Choroid plexus epithelial cell (primary cell): ENCODE data around the gene ASB10.

Experiments
- DNase-seq: peaks from one replicate; pipeline ENCODE4 v3.0.0-alpha.2; 2010; ENCODE audit warnings: low read depth
- H3K4me3 ChIP-seq: 2 replicates; pipeline ENCODE4 v1.5.1; 2011; ENCODE audit warnings: low read depth, mild to moderate bottlenecking, control low read depth, low read length, moderate library complexity
- TF ChIP-seq, protein P1 (sequence below): conservative IDR thresholded peaks from 2 replicates; pipeline ENCODE4 v1.5.1; 2011; ENCODE audit warnings: low read depth, mild to moderate bottlenecking, control low read depth, inconsistent platforms, low read length, moderate library complexity

ASB10 gene

GRCh38 chr7:151204383-151205032 is 17.5 kb upstream of the ASB10 start:
- H3K4me3 ChIP-seq, result no peak overlapping the region
- DNase-seq, result no peak
- TF ChIP-seq, protein P1, sequence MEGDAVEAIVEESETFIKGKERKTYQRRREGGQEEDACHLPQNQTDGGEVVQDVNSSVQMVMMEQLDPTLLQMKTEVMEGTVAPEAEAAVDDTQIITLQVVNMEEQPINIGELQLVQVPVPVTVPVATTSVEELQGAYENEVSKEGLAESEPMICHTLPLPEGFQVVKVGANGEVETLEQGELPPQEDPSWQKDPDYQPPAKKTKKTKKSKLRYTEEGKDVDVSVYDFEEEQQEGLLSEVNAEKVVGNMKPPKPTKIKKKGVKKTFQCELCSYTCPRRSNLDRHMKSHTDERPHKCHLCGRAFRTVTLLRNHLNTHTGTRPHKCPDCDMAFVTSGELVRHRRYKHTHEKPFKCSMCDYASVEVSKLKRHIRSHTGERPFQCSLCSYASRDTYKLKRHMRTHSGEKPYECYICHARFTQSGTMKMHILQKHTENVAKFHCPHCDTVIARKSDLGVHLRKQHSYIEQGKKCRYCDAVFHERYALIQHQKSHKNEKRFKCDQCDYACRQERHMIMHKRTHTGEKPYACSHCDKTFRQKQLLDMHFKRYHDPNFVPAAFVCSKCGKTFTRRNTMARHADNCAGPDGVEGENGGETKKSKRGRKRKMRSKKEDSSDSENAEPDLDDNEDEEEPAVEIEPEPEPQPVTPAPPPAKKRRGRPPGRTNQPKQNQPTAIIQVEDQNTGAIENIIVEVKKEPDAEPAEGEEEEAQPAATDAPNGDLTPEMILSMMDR, result no peak

- DNase-seq, result no peak
- TF ChIP-seq, protein P1, result no peak
Observed at GRCh38 chr7:151202836-151203235, 15.8 kb upstream of the ASB10 start.

DNA sequence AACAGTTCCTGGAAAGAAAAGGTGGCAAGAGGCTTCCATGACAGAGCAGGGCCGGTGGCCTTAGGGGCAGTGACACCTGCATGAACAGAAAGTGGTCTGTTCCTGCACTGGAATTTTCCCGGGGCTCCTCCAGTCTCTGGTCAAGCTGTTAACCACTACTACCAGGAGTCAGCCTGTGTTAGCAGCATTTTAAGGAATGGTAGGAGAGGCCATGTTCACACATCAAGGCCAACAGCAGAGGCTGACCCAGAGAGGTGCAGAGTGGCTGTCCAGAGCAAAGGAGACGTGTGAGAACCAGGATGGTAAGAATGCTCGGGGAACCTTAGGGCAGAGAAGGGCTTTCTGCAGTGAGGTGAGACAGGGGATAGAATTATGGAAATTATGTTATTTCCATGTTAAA is 14.7 kb upstream of the ASB10 start:
- TF ChIP-seq, protein P1, result no peak
- no peak for DNase-seq

More at GRCh38 chr7:151202836-151203235, 15.8 kb upstream of the ASB10 start:
- H3K4me3 ChIP-seq, result no peak overlapping the region

DNA sequence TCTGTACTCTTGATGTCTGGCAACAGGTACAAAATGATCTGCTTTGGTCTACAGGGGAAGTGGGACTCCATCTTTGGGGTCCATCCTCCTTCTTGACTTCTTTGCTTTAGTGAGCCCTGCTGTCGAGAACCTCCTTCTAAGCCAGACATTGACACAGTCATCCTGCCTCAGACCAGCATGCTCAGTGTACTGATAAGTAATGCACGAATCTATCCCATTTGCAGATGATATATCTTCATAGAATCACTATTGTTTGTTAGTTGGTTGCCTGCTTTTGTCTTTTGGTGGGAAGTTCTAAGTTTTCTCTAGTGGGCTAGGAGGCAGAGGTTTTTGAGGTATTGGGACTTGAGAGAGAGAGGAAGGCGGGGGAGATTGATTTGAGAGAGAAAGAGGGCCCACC is 14.3 kb upstream of the ASB10 start:
- no peak overlapping the region for H3K4me3 ChIP-seq
- TF ChIP-seq, protein P1, result no peak
- no peak for DNase-seq

More for the DNA sequence above, 14.7 kb upstream of the ASB10 start:
- H3K4me3 ChIP-seq, result no peak overlapping the region

- H3K4me3 ChIP-seq, result no peak overlapping the region
- TF ChIP-seq, protein P1, result no peak
- DNase-seq, result no peak
Observed at GRCh38 chr7:151198945-151199848, 12.1 kb upstream of the ASB10 start.

- no peak for DNase-seq
Observed at GRCh38 chr7:151197932-151198331, 10.9 kb upstream of the ASB10 start.

More at GRCh38 chr7:151197932-151198331, 10.9 kb upstream of the ASB10 start:
- TF ChIP-seq, protein P1, result no peak
- no peak overlapping the region for H3K4me3 ChIP-seq
